Body of pancreas (tissue), 4 donors: Measurements from ENCODE around the gene CREB5. TPM values are rescaled to one million over a fixed set of nuclear protein-coding genes. Genes with fewer than 3 reads are reported as not detected.

Experiments used
- ATAC-seq: fragments of 150-250 bp; one replicate; pipeline ENCODE4 v1.9.1; 2016
- DNase-seq, 4 donors: peaks; one replicate each; pipeline ENCODE4 v3.0.0-alpha.2; 2019
- H3K27ac ChIP-seq, 4 donors: fragments of 200-600 bp; sonication (generic); 1 replicate in 3 of 4; 2 replicates in 1 of 4; pipeline versions ENCODE4 v1.5.1 to v1.6.1; 2016 to 2019; ENCODE audit warnings: mild to moderate bottlenecking in 1 of 4, mixed read lengths in 1 of 4, moderate library complexity in 1 of 4
- H3K27me3 ChIP-seq, 2 donors: fragments of 200-600 bp; sonication (generic); one replicate each; pipeline ENCODE4 v1.6.0; 2016; ENCODE audit warnings: mild to moderate bottlenecking in 1 of 2
- H3K36me3 ChIP-seq, 2 donors: fragments of 200-600 bp; sonication (generic); replicated peaks in 1 of 2; 2 replicates each; pipeline ENCODE4 v1.5.1; 2016; ENCODE audit warnings: low read depth in 2 of 2; ENCODE audit not compliant: insufficient read depth in 1 of 2
- H3K4me1 ChIP-seq: fragments of 200-600 bp; sonication (generic); one replicate; pipeline ENCODE4 v1.6.0; 2016
- H3K4me3 ChIP-seq, 2 donors: fragments of 200-600 bp; sonication (generic); 1 replicate in 1 of 2; 2 replicates in 1 of 2; pipeline ENCODE4 v1.5.1; 2016 to 2019
- H3K9me3 ChIP-seq, 3 donors: fragments of 200-600 bp; sonication (generic); 1 replicate in 2 of 3; 2 replicates in 1 of 3; pipeline ENCODE4 v1.5.1; 2016
- CTCF ChIP-seq, 7 experiments: fragments of 450-650 bp in 4 of 7; fragments of 200-600 bp in 3 of 7; sonication (generic) in 3 of 7; IDR thresholded peaks; one replicate each; pipeline ENCODE4 v1.5.1; 2016 to 2019; ENCODE audit warnings: antibody characterized with exemption in 7 of 7
- POLR2A ChIP-seq, 3 donors: fragments of 450-650 bp; IDR thresholded peaks; one replicate each; pipeline ENCODE4 v1.6.1; 2016; ENCODE audit warnings: antibody characterized with exemption in 3 of 3, mild to moderate bottlenecking in 2 of 3
- WGBS, 2 donors: methylation state at CpG; one replicate each; pipeline ENCODE4 v1.1.5; 2017; 5-methylcytosine and 5-hydroxymethylcytosine counted together
- intact Hi-C: fragments of 100-400 bp; cut with DNase I; formaldehyde crosslinking; loops from one replicate; pipeline ENCODE4 v1.15.1; 2023
- total RNA-seq, 2 donors: library from RNA; depleted of rRNA; stranded (reverse); fragments of >200 nt; gene quantifications; one replicate each; pipeline ENCODE4 v1.1.0, GENCODE V29; 2016

CREB5 gene
- total RNA-seq, 2 donors from 2014 or later: 10.4 to 25.7 TPM

- intact Hi-C loops: no loop called here
- no peak for TF ChIP-seq POLR2A (IDR thresholded peaks at IDR 0.05)
- no peak for TF ChIP-seq CTCF (IDR thresholded peaks at IDR 0.05)
- H3K4me3 ChIP-seq: no peak overlapping the region
- 74 to 80% methylated on average over 5 of the region's 5 CpGs for WGBS, 2 donors
- H3K9me3 ChIP-seq: no peaks in the 10 kb centered on the region
- H3K27ac ChIP-seq: no peak overlapping the region
- no peaks in the 10 kb centered on the region for H3K27me3 ChIP-seq
- no peaks in the 10 kb centered on the region for H3K4me1 ChIP-seq
- ATAC-seq (no peak), DNase-seq (no peak)
- H3K36me3 ChIP-seq: no peaks in the 10 kb centered on the region
Observed at GRCh38 chr7:28758186-28758585, 345.9 kb downstream of the CREB5 start.

GRCh38 chr7:28759475-28759971 lies 347.2 kb downstream of the CREB5 start:
- DNase-seq: no peak
- WGBS, 2 donors: 41 to 49% methylated on average over 5 of the region's 5 CpGs
- Histone ChIP-seq H3K4me3 (no peak overlapping the region), H3K36me3 (no peaks in the 10 kb centered on the region), H3K27ac (no peak overlapping the region), H3K4me1 (no peaks in the 10 kb centered on the region), H3K9me3 (no peaks in the 10 kb centered on the region), H3K27me3 (no peaks in the 10 kb centered on the region)
- TF ChIP-seq CTCF (IDR thresholded peaks at IDR 0.05) (no peak), POLR2A (IDR thresholded peaks at IDR 0.05) (no peak)
- no peak for ATAC-seq
- intact Hi-C loops: no loop called here

GRCh38 chr7:28761505-28761904 lies 349.2 kb downstream of the CREB5 start:
- Histone ChIP-seq H3K4me3 (no peak overlapping the region), H3K36me3 (no peaks in the 10 kb centered on the region), H3K27me3 (no peaks in the 10 kb centered on the region), H3K9me3 (no peaks in the 10 kb centered on the region), H3K27ac (no peak overlapping the region), H3K4me1 (no peaks in the 10 kb centered on the region)
- DNase-seq: no peak
- intact Hi-C loops: no loop called here
- ATAC-seq: no peak
- 78 to 98% methylated on average over 2 of the region's 2 CpGs for whole genome bisulfite sequencing, 2 donors
- no peak for TF ChIP-seq CTCF (IDR thresholded peaks at IDR 0.05)
- TF ChIP-seq POLR2A (IDR thresholded peaks at IDR 0.05): no peak

- Histone ChIP-seq H3K4me3 (no peak overlapping the region), H3K27me3 (no peaks in the 10 kb centered on the region), H3K4me1 (no peaks in the 10 kb centered on the region), H3K9me3 (no peaks in the 10 kb centered on the region), H3K36me3 (no peaks in the 10 kb centered on the region), H3K27ac (no peak overlapping the region)
- no peak for TF ChIP-seq CTCF (IDR thresholded peaks at IDR 0.05)
- no peak for TF ChIP-seq POLR2A (IDR thresholded peaks at IDR 0.05)
- 79 to 85% methylated on average over 1 of the region's 1 CpG for WGBS, 2 donors
- ATAC-seq: no peak
- DNase-seq: no peak
- intact Hi-C loops: no loop called here
Observed at GRCh38 chr7:28762651-28763050, 350.3 kb downstream of the CREB5 start.

- Histone ChIP-seq H3K9me3 (no peaks in the 10 kb centered on the region), H3K4me1 (no peaks in the 10 kb centered on the region), H3K27me3 (no peaks in the 10 kb centered on the region), H3K27ac (no peak overlapping the region), H3K36me3 (no peaks in the 10 kb centered on the region), H3K4me3 (no peak overlapping the region)
- ATAC-seq (no peak), DNase-seq (no peak)
- no peak for TF ChIP-seq POLR2A (IDR thresholded peaks at IDR 0.05)
- TF ChIP-seq CTCF (IDR thresholded peaks at IDR 0.05): no peak
- WGBS, 2 donors: 46 to 58% methylated on average over 4 of the region's 4 CpGs
- intact Hi-C loops: no loop called here
Observed at GRCh38 chr7:28766359-28766758, 354.0 kb downstream of the CREB5 start.
